ENCODE data around the gene RAP1GAP.

The RAP1GAP gene

GRCh38 chr1:21617126-21617738 lies 51.9 kb downstream of the RAP1GAP start:
- no peak for DNase-seq
- H3K4me3 Mint-ChIP-seq = no peak overlapping the region
- peaks cover 23% of the 10 kb centered on the region for H3K4me1 Mint-ChIP-seq
- peaks cover 42% of the 10 kb centered on the region for H3K27me3 Mint-ChIP-seq (ENCODE audit: low read depth, poor library complexity)
- no peaks in the 10 kb centered on the region for H3K36me3 Mint-ChIP-seq (ENCODE audit: low read depth)
- H3K27ac Mint-ChIP-seq = no peak overlapping the region
- no peaks in the 10 kb centered on the region for H3K9me3 Mint-ChIP-seq
- TF ChIP-seq CTCF (IDR thresholded peaks at IDR 0.05) = no peak

GRCh38 chr1:21616372-21616771 lies 52.8 kb downstream of the RAP1GAP start:
- TF ChIP-seq CTCF (IDR thresholded peaks at IDR 0.05) = no peak

GRCh38 chr1:21614419-21615115 lies 54.6 kb downstream of the RAP1GAP start:
- DNase-seq = no peak
- Mint-ChIP-seq H3K4me1 (peaks cover 19% of the 10 kb centered on the region), H3K27me3 (ENCODE audit: low read depth, poor library complexity) (peaks cover 21% of the 10 kb centered on the region), H3K4me3 (no peak overlapping the region), H3K9me3 (no peaks in the 10 kb centered on the region), H3K36me3 (ENCODE audit: low read depth) (no peaks in the 10 kb centered on the region), H3K27ac (no peak overlapping the region)
- no peak for TF ChIP-seq CTCF (IDR thresholded peaks at IDR 0.05)

More at GRCh38 chr1:21616372-21616771, 52.8 kb downstream of the RAP1GAP start:
- Mint-ChIP-seq H3K27ac (no peak overlapping the region), H3K27me3 (ENCODE audit: low read depth, poor library complexity) (peaks cover 37% of the 10 kb centered on the region), H3K4me1 (peaks cover 23% of the 10 kb centered on the region), H3K4me3 (no peak overlapping the region), H3K36me3 (ENCODE audit: low read depth) (no peaks in the 10 kb centered on the region), H3K9me3 (no peaks in the 10 kb centered on the region)
- no peak for DNase-seq

GRCh38 chr1:21613072-21613867 lies 55.9 kb downstream of the RAP1GAP start:
- no peak for DNase-seq
- Mint-ChIP-seq H3K9me3 (no peaks in the 10 kb centered on the region), H3K4me3 (no peak overlapping the region), H3K27me3 (ENCODE audit: low read depth, poor library complexity) (peaks cover 9% of the 10 kb centered on the region), H3K36me3 (ENCODE audit: low read depth) (no peaks in the 10 kb centered on the region), H3K27ac (peak overlapping the region; percentile 34), H3K4me1 (peaks cover 16% of the 10 kb centered on the region)
- TF ChIP-seq CTCF (IDR thresholded peaks at IDR 0.05) = no peak

GRCh38 chr1:21612057-21612456 lies 57.1 kb downstream of the RAP1GAP start:
- peaks cover 28% of the 10 kb centered on the region for H3K4me1 Mint-ChIP-seq
- TF ChIP-seq CTCF (IDR thresholded peaks at IDR 0.05) = no peak
- peaks cover 11% of the 10 kb centered on the region for H3K27me3 Mint-ChIP-seq (ENCODE audit: low read depth, poor library complexity)
- H3K27ac Mint-ChIP-seq = no peak overlapping the region
- DNase-seq = no peak
- no peaks in the 10 kb centered on the region for H3K36me3 Mint-ChIP-seq (ENCODE audit: low read depth)
- no peak overlapping the region for H3K4me3 Mint-ChIP-seq
- no peaks in the 10 kb centered on the region for H3K9me3 Mint-ChIP-seq

Data from nephron progenitor cell (in vitro differentiated cells).